ENCODE measurements around the gene NUP37. TPM values are rescaled to one million over a fixed set of nuclear protein-coding genes. Genes with fewer than 3 reads are reported as not detected.
A peak's percentile ranks its signal among the peaks of the same experiment; 100 is the strongest.

Gene NUP37
- total and polyA plus RNA-seq, 7 experiments from 2014 or later = 11.9 to 47.5 (median 20.7) TPM

GRCh38 chr12:102052192-102053061, 67.5 kb downstream of the NUP37 start:
- POLR2A ChIA-PET = interaction anchor here (0.6 kb wide), 1 partner anchor 9 kb away, joined by 3 read pairs; no protein-coding TSS in a partner anchor
- DNase-seq (no peak), ATAC-seq (peak; percentile 31)
- H3K9me3 ChIP-seq (ENCODE audit: control insufficient read depth in 2 of 3, low read length in 3 of 3) = no peaks in the 10 kb centered on the region
- H3K4me3 ChIP-seq (ENCODE audit: low read length) = no peak overlapping the region
- peaks cover 4 to 51% (median 20%) of the 10 kb centered on the region in 3 experiments for H3K36me3 ChIP-seq (ENCODE audit: control insufficient read depth in 2 of 3, insufficient read depth in 3 of 3, low read length in 3 of 3)
- peaks cover 0 to 4% of the 10 kb centered on the region in 2 donors for H3K4me1 ChIP-seq (ENCODE audit: control insufficient read depth in 2 of 2, insufficient read depth in 2 of 2, low read length in 2 of 2)
- Mint-ChIP-seq H3K4me1 (peaks cover 21 to 49% (median 38%) of the 10 kb centered on the region in 7 donors), H3K9me3 (no peaks in the 10 kb centered on the region), H3K36me3 (peaks cover 8 to 59% (median 46%) of the 10 kb centered on the region in 5 donors), H3K4me3 (no peak overlapping the region), H3K27me3 (no peaks in the 10 kb centered on the region), H3K27ac (peak overlapping the region in 1 of 9 donors; percentile 77)
- intact Hi-C loops (cut with micrococcal nuclease) = no loop called here
- CTCF ChIA-PET = no interaction called here
- H3K27ac ChIP-seq (ENCODE audit: low read depth, low read length) = no peak overlapping the region
- no peaks in the 10 kb centered on the region for H3K27me3 ChIP-seq (ENCODE audit: control insufficient read depth in 2 of 2, insufficient read depth in 2 of 2, low read length in 2 of 2)

GRCh38 chr12:102051431-102051965, 68.4 kb downstream of the NUP37 start:
- Mint-ChIP-seq H3K4me1 (peaks cover 17 to 40% (median 30%) of the 10 kb centered on the region in 7 donors), H3K36me3 (peaks cover 6 to 52% (median 42%) of the 10 kb centered on the region in 5 donors), H3K27me3 (no peaks in the 10 kb centered on the region), H3K27ac (peak overlapping the region in 3 of 9 donors; percentile 54 to 77 (median 56)), H3K9me3 (no peaks in the 10 kb centered on the region), H3K4me3 (no peak overlapping the region)
- Histone ChIP-seq H3K36me3 (ENCODE audit: control insufficient read depth in 2 of 3, insufficient read depth in 3 of 3, low read length in 3 of 3) (peaks cover 4 to 51% (median 17%) of the 10 kb centered on the region in 3 experiments), H3K9me3 (ENCODE audit: control insufficient read depth in 2 of 3, low read length in 3 of 3) (no peaks in the 10 kb centered on the region), H3K27ac (ENCODE audit: low read depth, low read length) (no peak overlapping the region), H3K27me3 (ENCODE audit: control insufficient read depth in 2 of 2, insufficient read depth in 2 of 2, low read length in 2 of 2) (no peaks in the 10 kb centered on the region), H3K4me3 (ENCODE audit: low read length) (no peak overlapping the region), H3K4me1 (ENCODE audit: control insufficient read depth in 2 of 2, insufficient read depth in 2 of 2, low read length in 2 of 2) (peaks cover 0 to 4% of the 10 kb centered on the region in 2 donors)
- ChIA-PET POLR2A (no interaction called here), CTCF (no interaction called here)
- intact Hi-C loops (cut with micrococcal nuclease) = no loop called here
- DNase-seq (no peak), ATAC-seq (no peak)

- H3K27ac ChIP-seq (ENCODE audit: low read depth, low read length) = no peak overlapping the region
- DNase-seq = no peak
- no peak for ATAC-seq
- peaks cover 4 to 48% (median 13%) of the 10 kb centered on the region in 3 experiments for H3K36me3 ChIP-seq (ENCODE audit: control insufficient read depth in 2 of 3, insufficient read depth in 3 of 3, low read length in 3 of 3)
- H3K9me3 ChIP-seq (ENCODE audit: control insufficient read depth in 2 of 3, low read length in 3 of 3) = no peaks in the 10 kb centered on the region
- ChIA-PET POLR2A (interaction anchor here (2.1 kb wide), 1 partner anchor 10 kb away, joined by 6 read pairs; the partner anchor contains the start of gene WASHC3), CTCF (no interaction called here)
- H3K36me3 Mint-ChIP-seq = peaks cover 0 to 46% (median 36%) of the 10 kb centered on the region in 5 donors
- H3K4me1 ChIP-seq (ENCODE audit: control insufficient read depth in 2 of 2, insufficient read depth in 2 of 2, low read length in 2 of 2) = peaks cover 0 to 4% of the 10 kb centered on the region in 2 donors
- no peaks in the 10 kb centered on the region for H3K9me3 Mint-ChIP-seq
- H3K27me3 ChIP-seq (ENCODE audit: control insufficient read depth in 2 of 2, insufficient read depth in 2 of 2, low read length in 2 of 2) = no peaks in the 10 kb centered on the region
- H3K4me3 ChIP-seq (ENCODE audit: low read length) = no peak overlapping the region
- intact Hi-C loops (cut with micrococcal nuclease) = no loop called here
- no peaks in the 10 kb centered on the region for H3K27me3 Mint-ChIP-seq
- H3K27ac Mint-ChIP-seq = peak overlapping the region in 2 of 9 donors; percentile 22 to 48
- peaks cover 16 to 37% (median 29%) of the 10 kb centered on the region in 7 donors for H3K4me1 Mint-ChIP-seq
- H3K4me3 Mint-ChIP-seq = no peak overlapping the region
Observed at GRCh38 chr12:102050660-102051430, 69.1 kb downstream of the NUP37 start.

GRCh38 chr12:102043928-102044327, 76.0 kb downstream of the NUP37 start:
- intact Hi-C loops (cut with micrococcal nuclease) = loop anchor here (1.0 to 5.0 kb wide), 4 partner anchors 15 to 107 kb away; partner anchors contain the start of genes NUP37 (in 1 of the 2) and PARPBP (in 1 of the 2)
- ATAC-seq = peak; percentile 83
- Histone ChIP-seq H3K4me1 (ENCODE audit: control insufficient read depth in 2 of 2, insufficient read depth in 2 of 2, low read length in 2 of 2) (peaks cover 0 to 12% of the 10 kb centered on the region in 2 donors), H3K36me3 (ENCODE audit: control insufficient read depth in 2 of 3, insufficient read depth in 3 of 3, low read length in 3 of 3) (peaks cover 4 to 22% (median 6%) of the 10 kb centered on the region in 3 experiments), H3K4me3 (ENCODE audit: low read length) (no peak overlapping the region), H3K27me3 (ENCODE audit: control insufficient read depth in 2 of 2, insufficient read depth in 2 of 2, low read length in 2 of 2) (no peaks in the 10 kb centered on the region), H3K9me3 (ENCODE audit: control insufficient read depth in 2 of 3, low read length in 3 of 3) (no peaks in the 10 kb centered on the region), H3K27ac (ENCODE audit: low read depth, low read length) (peak overlapping the region; percentile 42)
- Mint-ChIP-seq H3K4me1 (peaks cover 3 to 20% (median 16%) of the 10 kb centered on the region in 7 donors), H3K27ac (peak overlapping the region; percentile 16 to 85 (median 50)), H3K4me3 (peak overlapping the region in 9 of 10 donors; percentile 22 to 79 (median 48)), H3K36me3 (peaks cover 0 to 19% (median 12%) of the 10 kb centered on the region in 5 donors), H3K27me3 (no peaks in the 10 kb centered on the region), H3K9me3 (peaks cover 0 to 2% (median 0%) of the 10 kb centered on the region in 11 donors)
- POLR2A ChIA-PET = interaction anchor here (1.2 kb wide), 1 partner anchor 18 kb away, joined by 4 read pairs; the partner anchor contains the start of gene WASHC3
- DNase-seq = peak in 8 of 9 donors; percentile 26 to 62 (median 42)
- CTCF ChIA-PET = interaction anchor here (0.5 to 0.8 kb wide), 2 partner anchors 10 to 130 kb away, joined by 3 read pairs; no protein-coding TSS in a partner anchor

GRCh38 chr12:102033991-102034745, 85.7 kb downstream of the NUP37 start:
- ATAC-seq (no peak), DNase-seq (no peak)
- Histone ChIP-seq H3K9me3 (ENCODE audit: control insufficient read depth in 2 of 3, low read length in 3 of 3) (no peaks in the 10 kb centered on the region), H3K4me3 (ENCODE audit: low read length) (no peak overlapping the region), H3K36me3 (ENCODE audit: control insufficient read depth in 2 of 3, insufficient read depth in 3 of 3, low read length in 3 of 3) (peaks cover 8 to 46% (median 8%) of the 10 kb centered on the region in 3 experiments), H3K4me1 (ENCODE audit: control insufficient read depth in 2 of 2, insufficient read depth in 2 of 2, low read length in 2 of 2) (no peaks in the 10 kb centered on the region), H3K27ac (ENCODE audit: low read depth, low read length) (no peak overlapping the region), H3K27me3 (ENCODE audit: control insufficient read depth in 2 of 2, insufficient read depth in 2 of 2, low read length in 2 of 2) (no peaks in the 10 kb centered on the region)
- H3K9me3 Mint-ChIP-seq = no peaks in the 10 kb centered on the region
- intact Hi-C loops (cut with micrococcal nuclease) = no loop called here
- H3K27ac Mint-ChIP-seq = no peak overlapping the region
- ChIA-PET CTCF (interaction anchor here (0.6 to 0.7 kb wide), 2 partner anchors 10 to 150 kb away, joined by 3 to 4 read pairs; no protein-coding TSS in a partner anchor), POLR2A (no interaction called here)
- peaks cover 0 to 6% (median 0%) of the 10 kb centered on the region in 7 donors for H3K4me1 Mint-ChIP-seq
- no peak overlapping the region for H3K4me3 Mint-ChIP-seq
- peaks cover 24 to 72% (median 50%) of the 10 kb centered on the region in 5 donors for H3K36me3 Mint-ChIP-seq
- H3K27me3 Mint-ChIP-seq = no peaks in the 10 kb centered on the region
